Vein endothelial cell (primary cell): Measurements from ENCODE around the gene SEPTIN3. TPM values are rescaled to one million over a fixed set of nuclear protein-coding genes. Genes with fewer than 3 reads are reported as not detected.

Source experiments
- total RNA-seq: library from RNA; depleted of rRNA; stranded (reverse); fragments of >200 nt; gene quantifications from 2 replicates; pipeline ENCODE4 v1.2.3, GENCODE V29; 2012

The SEPTIN3 gene, protein sequence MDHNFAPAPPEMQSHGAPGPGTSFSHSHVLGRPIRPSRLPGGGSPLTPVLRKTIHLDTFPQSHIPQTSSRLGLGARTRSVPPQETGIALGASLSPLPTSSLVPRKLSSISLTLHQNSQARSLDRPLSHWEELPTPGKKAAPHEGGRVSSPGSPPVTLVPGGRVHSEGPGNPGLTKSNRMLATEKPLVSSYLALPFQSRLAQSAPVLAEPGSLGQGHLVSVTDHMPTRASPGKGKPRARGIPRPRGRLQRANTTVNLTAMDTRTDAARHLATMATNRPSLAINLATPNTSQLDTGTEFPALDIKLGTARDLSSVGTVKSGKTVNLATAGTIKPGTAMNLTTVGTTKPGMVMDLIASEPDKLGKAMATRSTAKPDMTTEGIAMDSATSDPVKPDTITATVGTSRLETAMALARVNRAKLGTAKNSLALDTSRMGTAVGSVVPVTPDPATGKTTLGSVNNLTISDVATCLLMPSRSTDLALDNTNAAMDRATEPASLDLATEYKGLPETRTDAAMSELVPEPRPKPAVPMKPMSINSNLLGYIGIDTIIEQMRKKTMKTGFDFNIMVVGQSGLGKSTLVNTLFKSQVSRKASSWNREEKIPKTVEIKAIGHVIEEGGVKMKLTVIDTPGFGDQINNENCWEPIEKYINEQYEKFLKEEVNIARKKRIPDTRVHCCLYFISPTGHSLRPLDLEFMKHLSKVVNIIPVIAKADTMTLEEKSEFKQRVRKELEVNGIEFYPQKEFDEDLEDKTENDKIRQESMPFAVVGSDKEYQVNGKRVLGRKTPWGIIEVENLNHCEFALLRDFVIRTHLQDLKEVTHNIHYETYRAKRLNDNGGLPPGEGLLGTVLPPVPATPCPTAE
- total RNA-seq = under 0.01 TPM in 2 replicates

DNA sequence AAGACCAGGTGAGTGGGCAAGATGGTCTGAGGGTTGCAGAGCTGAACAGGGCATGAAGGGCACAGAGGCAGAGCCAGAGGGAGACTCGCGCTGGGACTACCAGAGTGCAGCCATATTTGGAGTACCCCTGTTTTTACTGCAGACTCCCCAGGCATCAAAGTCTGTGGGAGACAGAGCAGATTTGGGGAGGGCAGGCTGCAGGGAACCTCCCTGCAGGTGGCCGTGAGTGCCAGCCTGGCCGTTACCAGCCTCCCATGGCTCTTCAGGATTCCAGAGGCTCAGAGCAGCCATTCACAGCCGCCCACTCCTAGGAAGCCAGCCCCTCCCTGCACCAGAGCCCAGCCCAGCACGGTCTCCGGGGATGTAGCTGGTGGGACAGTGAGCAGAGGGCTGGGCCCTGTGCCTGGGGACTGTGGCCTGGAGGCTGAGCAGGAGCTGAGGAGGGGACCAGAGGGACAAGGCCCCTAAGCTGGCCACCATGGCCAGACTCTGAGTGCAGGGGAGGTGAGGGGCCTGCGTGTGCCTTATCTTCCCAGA is at the start of gene SEPTIN3:
TSS of gene SEPTIN3 (plus strand) at position 334 of the 537 bp plus-strand sequence. CDS start 2,050 bp downstream, outside the sequence.

GRCh38 chr22:41946629-41947423 is 22.4 kb upstream of the SEPTIN3 start, which contains the start of gene CENPM:
TSS of gene CENPM (minus strand) at chr22:41947152. CDS start at chr22:41947076, 76 bp downstream.

DNA sequence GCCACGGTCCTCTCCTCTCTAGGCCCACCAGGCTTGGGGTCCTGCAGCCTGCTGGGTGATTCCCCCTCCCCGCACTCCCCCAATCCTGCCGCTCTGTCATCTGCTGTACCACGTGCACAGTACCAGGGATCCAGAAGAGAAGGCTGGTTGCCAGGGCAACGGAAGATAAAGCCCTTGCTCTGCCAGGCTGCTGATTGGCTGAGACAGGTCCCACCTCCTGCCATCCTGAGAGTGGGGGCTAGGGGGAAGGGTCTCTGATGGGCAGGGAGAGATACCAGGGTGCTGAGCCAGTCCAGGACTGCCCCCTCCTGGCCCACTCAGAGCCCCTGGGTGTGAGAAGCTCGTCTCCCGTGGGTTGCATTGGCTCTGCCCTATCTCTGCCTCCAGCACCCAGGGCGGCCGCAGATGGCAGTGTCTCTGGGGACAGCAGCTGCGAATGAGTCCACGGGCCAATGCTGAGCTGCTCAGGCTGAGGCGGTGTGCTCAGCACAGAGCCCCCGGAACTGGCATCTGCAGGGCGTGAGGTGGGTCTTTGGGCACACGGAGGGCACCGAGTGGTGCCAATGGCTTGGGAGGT is 17.3 kb upstream of the SEPTIN3 start, which contains the start of gene SMIM45:
TSS of gene SMIM45 (plus strand) at position 253 of the 577 bp plus-strand sequence.

GRCh38 chr22:41998361-41999261 is 29.4 kb downstream of the SEPTIN3 start, which contains the start of gene WBP2NL:
TSS of gene WBP2NL (plus strand) at chr22:41998788. CDS start at chr22:41998819, 31 bp downstream.

Other genes starting within 250 kb of the SEPTIN3 start
- gene CCDC134, start 168.8 kb upstream of the SEPTIN3 start, total RNA-seq = 6.0 and 6.5 TPM in 2 replicates
- gene SREBF2, start 136.3 kb upstream of the SEPTIN3 start, total RNA-seq = 74.9 and 76.4 TPM in 2 replicates
- gene SHISA8, start 54.4 kb upstream of the SEPTIN3 start, total RNA-seq = not detected in 2 replicates
- gene TNFRSF13C, start 42.6 kb upstream of the SEPTIN3 start, total RNA-seq = 0.29 and 0.33 TPM in 2 replicates
- 9.1 and 12.6 TPM in 2 replicates for gene CENPM, start 22.3 kb upstream of the SEPTIN3 start, total RNA-seq
- gene WBP2NL, start 29.3 kb downstream of the SEPTIN3 start, total RNA-seq = 0.98 TPM in 1 of 2 replicates, not detected in the other
- gene NAGA, start 101.4 kb downstream of the SEPTIN3 start, total RNA-seq = 32.9 and 38.2 TPM in 2 replicates
- 14.6 and 24.2 TPM in 2 replicates for gene PHETA2, start 104.8 kb downstream of the SEPTIN3 start, total RNA-seq
- gene SMDT1, start 110.3 kb downstream of the SEPTIN3 start, total RNA-seq = 4.9 and 5.0 TPM in 2 replicates
- gene NDUFA6, start 121.3 kb downstream of the SEPTIN3 start, total RNA-seq = 26.5 and 30.9 TPM in 2 replicates
- gene CYP2D6, start 161.4 kb downstream of the SEPTIN3 start, total RNA-seq = under 0.01 and 0.10 TPM in 2 replicates